AG20443 (cell line): ENCODE data around the gene AVEN.
"Not testable (repeated sequence)": the region's sequence is repeated elsewhere in the genome, so short reads cannot be mapped to it uniquely, and the experiment has no call there.

Experiments
- DNase-seq: peaks from one replicate; pipeline ENCODE4 v3.0.0; 2012; ENCODE audit warnings: low spot score, mixed read lengths

The AVEN gene

DNA sequence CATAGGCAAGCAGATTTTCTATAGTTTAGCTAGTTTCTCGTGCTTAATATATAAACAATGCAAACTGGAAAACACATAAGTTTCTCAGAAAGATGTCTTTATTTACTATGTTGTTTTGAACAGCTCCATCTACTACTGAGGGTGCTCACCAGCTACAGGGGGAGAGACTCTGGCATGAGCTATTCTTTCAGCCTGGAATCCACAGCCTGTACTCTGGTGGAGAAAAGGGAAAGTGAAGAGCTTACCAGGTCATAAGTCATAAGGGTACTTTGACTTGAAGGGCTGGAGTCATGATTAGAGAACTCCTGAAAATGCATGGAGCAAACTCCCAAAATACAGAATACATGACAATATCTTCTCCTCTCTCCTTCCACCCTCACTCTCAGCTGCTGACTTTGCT, 4.4 kb upstream of the AVEN start:
- DNase-seq, result no peak

DNA sequence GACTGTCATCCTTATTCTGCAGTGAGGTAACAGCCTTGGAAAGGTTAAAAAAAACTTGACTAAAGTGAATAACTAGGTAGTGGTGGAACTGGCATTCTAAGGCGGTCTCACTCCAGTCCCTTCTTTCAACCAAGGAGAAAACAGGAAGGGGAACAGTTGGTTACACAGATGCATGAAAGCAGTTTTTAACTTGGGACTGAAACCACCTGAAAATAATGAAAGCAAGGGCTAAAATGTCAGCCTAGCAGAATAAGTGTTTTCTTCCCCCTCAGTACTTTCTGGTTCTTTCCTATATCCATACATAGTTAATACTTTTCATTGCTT, 748 bp upstream of the AVEN start:
- no peak for DNase-seq

DNA sequence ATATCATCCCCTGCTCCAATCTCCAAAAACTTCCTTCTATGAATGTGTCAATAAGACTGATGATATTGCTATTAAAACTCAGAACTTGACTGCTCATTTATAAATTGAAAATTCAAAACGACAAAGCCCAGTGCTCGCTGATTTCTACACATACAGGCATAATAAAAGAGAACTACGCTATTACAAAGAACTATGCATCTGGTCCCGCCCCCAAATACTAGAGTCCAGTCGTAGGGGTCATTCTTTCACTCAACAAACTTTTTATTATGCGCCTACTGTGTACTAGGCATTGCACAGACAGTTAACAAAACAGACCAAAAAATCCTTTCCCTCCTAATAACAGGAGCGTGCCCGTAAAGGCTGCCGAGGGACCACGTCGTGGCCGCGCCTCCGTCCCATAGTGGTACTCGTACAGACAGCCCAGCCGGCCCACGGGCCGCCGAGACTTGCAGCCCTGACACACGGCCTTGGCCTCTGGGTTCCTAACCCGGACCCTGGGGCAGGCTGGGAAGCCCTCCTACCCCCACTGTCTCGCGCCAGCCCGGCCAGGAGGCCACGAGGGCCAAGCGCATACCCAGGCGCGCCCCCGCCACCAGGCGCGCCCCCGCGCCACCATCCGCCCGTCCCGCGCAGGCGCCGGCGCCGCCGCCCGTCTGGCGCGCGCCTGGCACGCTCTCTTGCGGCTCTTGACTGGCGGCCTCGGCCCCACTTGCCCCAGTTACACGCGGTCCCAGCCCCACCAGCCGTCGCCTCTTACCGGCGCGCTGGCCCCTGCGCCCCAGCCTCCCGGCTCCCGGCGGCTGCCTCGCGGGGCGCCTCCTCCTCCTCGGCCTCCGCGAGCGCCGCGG, 757 bp downstream of the AVEN start:
- DNase-seq, result peak; percentile 95

DNA sequence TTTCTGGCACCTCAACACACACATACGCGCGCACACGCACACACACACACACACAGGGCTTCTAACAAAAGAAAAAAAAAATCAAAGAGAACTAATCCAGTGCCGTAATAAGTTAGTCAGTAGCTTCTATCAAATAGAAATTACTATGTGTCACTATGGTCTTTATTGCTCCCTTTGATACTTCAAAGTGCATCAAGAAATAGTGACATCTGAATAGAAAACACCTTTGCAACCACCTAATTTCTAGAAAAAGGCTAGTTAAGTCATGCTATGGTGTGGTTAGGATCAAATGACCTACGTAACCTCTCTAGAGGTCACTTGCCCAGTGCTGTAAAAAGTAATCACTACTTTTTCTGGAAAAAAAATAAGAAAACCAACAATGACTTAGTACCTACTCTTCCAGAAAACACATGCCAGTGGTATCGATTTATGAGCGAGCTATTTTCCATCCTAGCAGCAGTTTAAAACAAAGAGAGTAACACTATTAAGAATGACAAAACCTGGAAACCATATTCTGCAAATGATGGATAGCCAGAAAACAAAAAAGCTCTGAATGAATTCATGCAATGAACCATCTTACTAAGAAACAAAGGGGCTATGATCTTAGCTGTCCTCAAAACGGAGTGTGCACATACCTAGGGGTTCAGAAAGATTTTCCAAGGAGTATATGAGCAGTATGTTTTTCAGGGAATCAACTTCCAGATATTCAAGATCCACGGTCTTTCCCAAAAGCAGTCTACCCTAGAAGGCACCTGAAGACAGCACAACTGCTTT, 6.8 kb downstream of the AVEN start:
- DNase-seq, result no peak

DNA sequence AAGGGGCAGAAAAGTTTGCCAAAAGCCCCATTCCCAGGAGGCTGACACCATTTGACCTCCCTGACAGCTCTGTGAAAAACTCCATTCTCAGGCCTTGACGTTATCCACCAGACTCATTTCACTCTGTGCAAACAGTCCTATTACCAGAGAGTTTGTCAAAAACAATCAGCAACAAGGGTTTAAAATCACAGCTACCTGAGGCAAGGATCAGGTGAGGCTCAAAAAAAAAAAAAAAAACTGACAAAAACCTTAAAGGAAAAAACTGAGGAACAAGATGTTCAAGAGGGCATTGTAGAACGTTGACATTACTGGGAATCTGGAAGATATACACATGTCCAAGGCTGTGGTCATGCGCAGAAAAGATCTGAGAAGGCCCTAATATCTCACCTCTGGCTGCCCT, 11.4 kb downstream of the AVEN start:
- no peak for DNase-seq

DNA sequence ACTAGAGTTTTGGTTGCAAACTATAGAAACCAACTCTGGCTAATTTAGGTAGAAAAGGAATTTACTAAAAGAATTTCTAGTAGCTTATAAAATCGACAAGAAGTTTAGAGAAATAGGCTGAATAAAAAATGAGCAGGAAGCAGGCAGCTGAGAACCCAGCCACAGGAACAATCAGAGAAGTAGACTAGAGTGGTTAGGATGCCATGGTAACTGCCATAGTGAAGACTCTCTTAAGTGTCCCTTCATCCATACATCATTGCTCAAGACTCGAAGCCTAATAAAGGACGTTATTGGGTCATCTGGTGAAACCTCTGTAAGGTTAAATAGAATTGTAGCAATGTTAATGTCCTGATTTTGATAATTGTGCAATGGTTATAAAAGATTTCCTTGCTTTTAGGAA, 13.8 kb downstream of the AVEN start:
- no peak for DNase-seq

DNA sequence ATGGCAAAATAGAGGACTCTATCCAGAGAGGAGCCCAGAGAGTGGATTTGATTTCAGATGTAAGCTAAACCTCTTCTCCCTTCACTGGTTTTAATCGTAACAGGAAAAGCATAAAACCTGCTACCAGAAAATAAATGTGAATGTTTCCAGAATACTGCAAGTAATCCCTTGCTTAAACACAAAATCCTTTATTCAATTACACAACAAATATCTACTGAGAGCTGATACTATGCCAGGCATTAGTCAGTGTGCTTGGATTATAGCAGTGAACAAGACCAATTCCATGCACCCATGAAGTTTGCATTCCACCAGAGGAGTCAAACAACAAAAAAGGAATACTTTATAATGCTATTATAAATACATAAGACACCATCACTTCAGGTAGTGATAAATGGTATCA, 15.1 kb downstream of the AVEN start:
- peak; percentile 34 for DNase-seq

DNA sequence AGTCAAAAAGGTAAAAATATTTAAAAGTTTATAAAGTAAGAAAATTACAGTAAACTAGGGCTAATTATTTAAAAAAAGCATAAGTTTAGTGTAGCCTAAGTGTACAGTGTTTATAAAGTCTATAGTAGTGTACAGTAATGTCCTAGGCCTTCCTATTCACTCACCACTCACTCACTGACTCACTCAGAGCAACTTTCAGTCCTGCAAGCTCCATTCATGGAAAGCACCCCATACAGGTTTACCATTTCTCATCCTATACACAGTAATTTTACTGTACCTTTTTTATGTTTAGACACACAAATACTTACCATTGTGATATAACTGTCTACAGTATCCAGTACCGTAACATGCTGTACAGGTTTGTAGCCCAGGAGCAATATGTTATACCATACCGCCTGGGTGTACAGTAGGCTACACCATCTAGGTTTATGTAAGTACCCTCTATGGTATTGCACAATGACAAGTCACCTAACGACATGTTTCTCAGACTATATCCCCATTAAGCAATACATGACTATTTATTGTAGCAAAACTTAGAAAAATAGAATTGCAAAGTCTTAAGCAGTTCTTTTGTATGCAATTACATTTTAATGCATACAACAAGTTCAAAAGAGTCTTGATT, 19.5 kb downstream of the AVEN start:
- DNase-seq, result no peak

DNA sequence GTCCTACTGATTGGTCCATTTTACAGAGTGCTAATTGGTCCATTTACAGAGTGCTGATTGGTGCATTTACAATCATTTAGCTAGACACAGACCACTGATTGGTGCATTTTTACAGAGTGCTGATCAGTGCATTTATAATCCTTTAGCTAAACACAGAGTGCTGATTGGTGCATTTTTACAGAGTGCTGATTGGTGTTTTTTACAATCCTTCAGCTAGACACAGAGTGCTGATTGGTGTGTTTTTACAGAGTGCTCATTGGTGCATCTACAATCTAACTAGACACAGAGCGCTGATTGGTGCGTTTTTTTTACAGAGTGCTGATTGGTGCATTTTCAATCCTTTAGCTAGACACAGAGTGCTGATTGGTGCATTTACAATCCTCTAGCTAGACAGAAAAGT, 20.3 kb downstream of the AVEN start:
- not testable (repeated sequence) for DNase-seq

DNA sequence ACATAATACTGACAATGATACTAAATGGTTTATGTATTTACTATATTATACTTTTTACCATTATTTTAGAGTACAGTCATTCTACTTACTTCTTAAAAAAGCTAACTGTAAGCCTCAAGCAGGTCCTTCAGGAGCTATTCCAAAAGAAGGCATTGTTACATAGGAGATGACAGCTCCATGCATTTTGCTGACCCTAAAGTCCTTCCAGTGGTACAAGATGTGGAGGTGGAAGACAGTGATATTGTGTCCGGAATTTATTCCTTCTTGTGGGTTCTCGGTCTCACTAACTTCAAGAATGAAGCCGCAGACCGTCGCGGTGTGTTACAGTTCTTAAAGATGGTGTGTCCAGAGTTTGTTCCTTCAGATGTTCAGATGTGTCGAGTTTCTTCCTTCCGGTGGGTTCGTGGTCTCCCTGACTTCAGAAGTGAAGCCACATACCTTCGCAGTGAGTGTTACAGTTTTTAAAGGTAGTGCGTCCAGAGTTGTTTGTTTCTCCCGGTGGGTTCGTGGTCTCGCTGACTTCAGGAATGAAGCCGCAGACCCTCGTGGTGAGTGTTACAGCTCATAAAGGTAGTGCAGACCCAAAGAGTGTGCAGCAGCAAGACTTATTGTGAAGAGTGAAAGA, 20.9 kb downstream of the AVEN start:
- DNase-seq, result no peak

DNA sequence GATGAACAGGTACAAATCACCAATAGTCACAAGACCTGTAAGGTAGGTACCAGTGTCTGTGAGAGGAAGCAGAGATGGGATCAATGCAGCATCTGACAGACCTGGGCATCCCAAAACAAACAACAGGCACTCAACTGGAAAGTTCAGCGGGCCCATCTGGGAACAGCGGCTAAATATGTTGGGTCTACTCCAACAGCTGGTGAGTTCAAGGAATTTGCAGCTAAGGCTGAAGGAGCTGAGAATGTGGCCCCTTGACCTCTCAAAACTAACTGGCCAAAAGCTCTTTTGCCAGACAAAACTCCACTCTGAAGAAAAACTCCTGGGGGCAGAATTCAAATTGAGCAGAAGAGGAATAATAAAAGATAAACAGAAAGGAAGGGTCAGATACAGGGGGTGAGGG, 24.4 kb downstream of the AVEN start:
- no peak for DNase-seq

DNA sequence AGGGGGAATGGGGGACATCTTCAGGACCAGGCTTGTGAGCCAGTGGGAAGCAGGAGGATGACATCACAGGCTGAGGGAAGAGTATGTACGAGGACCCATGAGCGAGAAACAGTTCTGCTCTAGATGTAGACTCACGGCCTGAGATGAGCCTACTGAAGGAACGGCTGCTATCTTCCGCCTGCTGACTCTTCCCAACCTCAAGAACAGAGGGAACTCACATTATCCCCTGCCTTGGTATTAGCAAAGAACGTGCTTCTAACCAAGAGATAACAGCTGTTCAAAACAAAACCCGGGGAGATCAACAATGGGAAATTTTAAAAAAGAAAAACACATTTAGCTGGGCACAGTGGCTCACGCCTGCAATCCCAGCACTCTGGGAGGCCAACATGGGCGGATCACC, 25.3 kb downstream of the AVEN start:
- DNase-seq, result no peak

DNA sequence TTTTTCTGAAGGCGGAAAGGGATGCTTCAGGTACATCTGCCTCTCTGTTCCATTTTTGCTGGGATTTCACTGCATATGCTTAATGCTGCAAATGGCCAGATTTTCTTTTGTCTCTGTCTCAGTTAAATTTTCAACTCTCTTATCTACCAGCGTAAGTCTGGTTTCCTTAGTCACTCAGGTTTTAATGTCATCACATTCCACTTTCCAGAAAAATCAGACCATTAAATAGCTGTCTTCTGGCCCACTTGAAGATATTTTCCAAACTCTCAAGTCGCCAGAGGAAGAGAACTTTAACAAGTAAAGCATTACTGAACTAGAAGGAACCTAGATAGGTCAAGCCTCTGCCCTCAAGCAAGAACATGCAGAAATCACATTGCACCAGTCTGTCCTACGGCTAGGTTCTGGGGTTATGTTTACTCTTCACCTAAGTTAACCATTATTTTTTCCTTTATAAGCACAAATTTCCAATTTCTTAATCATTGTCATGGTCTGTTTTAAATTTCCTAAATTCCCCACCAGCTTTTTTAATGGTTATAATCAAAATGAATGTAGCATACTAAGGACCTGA, 26.5 kb downstream of the AVEN start:
- no peak for DNase-seq

DNA sequence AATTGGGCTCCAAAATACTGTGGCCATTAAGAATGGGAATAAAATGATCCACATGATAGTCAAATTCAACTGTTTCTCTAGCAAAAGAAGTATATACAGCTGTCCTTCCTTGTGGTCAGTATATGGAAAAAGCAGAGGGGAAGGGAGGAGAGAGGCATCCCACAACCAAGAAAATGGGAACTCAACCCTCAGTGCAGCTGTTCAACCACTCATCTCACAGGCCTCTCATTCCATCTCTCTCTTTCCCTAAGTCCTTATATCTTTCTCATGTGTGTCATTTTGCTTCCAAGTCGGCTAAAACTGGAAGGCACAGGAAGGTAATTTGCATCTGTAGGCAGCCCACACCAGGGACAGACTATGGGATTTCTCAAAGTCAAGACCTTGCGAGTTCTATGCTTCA, 27.5 kb downstream of the AVEN start:
- DNase-seq, result no peak

DNA sequence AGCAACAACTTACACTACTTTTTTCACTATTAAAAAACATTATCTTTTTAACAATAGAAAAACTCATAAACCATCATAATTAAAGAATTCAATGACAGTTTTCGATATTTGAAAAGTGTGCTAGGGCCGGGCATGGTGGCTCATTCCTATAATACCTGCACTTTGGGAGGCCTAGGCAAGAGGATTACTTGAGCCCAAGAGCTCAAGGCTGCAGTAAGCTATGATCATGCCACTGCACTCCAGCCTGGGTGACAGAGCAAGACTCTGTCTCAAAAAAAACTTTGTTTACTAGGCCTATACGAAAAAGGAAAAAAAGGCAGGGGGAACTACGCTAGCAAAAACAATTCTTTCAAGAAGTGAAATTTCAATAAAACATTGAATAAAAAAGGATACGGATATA, 28.1 kb downstream of the AVEN start:
- DNase-seq, result no peak

DNA sequence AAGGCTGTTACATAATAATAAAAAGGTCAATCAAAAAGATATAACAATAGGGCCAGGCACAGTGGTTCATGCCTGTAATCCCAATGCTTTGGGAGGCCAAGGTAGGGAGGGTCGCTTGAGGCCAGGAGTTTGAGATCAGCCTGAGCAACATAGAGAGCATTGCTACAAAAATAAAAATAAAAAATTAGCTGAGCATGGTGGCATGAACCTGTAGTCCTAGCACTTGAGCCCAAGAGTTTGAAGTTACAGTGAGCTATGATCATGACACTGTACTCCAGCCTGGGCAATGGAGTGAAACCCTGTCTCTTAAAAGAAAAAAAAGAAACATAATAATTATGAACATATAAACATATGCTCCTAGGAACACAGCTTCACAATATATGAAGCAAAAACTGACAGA, 29.3 kb downstream of the AVEN start:
- DNase-seq, result no peak

DNA sequence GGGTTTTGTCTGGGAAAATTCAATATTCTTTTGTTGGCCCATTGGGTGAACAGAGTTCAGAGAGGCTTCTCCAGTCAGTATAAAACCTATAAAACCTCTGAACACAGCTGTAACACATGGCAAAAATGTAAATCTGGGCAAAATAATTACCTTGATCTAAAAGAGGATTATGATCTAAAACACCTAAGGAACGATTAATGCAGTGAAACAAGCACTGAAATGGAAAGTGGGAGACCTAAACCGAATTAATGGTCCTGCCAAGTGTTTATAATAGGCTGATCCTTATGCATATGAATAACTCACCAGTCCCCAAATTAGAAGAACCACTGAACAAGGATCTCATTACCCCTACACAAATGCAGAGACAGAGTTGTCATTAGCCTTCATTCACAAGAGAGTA, 32.6 kb downstream of the AVEN start:
- no peak for DNase-seq

DNA sequence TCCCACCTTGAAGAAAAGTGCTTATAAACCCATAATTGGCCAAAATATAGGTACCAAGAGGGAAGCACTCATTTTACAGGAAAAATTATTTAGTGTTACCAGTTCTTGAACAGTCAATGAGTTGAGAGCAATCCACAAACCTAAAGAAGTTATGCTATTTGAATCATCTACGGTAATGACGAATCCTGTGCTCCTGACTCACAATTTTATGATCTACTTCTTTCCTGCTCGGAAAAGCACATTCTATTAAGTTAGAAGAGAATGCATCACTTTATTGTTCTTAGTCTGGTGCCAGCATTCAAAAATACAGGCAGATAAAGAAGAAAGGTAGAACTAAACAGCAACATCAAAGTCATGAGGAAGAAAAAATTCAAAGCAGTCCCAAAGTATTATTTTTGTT, 37.5 kb downstream of the AVEN start:
- no peak for DNase-seq

DNA sequence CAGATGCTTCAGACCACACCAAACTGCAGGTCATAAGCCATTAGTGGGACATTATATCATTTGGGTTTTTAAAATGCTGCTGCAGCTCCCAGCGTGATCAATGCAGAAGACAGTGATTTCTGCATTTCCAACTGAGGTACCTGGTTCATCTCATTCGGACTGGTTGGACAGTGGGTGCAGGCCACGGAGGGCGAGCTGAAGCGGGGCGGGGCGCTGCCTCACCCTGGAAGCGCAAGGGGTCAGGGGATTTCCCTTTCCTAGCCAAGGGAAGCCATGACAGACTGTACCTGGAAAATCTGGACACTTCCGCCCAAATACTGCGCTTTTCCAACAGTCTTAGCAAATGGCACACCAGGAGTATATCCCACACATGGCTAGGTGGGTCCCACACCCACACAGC, 43.3 kb downstream of the AVEN start:
- not testable (repeated sequence) for DNase-seq

DNA sequence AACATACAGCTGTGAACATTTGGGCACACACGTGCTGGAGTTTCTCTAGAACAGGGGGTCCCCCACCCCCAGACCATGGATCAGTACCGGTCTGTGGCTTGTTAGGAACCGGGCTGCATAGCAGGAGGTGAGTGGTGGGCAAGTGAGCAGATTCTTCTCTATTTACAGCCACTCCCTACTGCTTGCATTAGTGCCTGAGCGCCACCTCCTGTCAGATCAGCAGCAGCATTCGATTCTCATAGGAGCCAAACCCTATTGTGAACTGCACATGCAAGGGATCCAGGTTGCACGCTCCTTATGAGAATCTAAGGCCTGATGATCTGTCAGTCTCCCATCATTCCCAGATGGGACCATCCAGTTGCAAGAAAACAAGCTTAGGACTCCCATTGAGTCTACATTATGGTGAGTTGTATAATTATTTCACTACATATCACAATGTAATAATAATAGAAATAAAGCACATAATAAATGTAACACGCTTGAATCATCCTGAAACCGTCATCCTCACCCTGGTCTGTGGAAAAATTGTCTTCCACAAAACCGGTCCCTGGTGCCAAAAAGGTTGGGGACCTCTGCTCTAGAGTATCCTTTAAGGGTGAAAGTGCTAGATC, 44.9 kb downstream of the AVEN start:
- no peak for DNase-seq

DNA sequence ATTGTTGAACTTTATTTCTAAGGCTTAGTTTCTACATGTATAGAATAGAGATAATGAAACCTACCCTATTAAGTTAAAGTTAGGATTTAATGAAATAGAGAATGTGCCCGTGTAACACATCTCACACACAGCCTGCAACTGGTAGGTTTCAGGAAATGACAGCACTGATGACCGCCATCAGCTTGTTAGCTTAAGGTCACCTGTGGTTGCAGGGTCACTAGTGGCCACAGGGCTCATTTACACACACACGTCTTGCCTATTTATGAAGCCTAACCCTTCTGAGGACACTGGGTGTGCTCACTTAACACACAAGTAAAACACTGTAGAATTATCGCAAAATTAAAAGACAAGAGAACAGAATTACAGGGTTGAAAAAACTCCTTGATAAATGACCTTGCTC, 50.6 kb downstream of the AVEN start:
- DNase-seq, result no peak

DNA sequence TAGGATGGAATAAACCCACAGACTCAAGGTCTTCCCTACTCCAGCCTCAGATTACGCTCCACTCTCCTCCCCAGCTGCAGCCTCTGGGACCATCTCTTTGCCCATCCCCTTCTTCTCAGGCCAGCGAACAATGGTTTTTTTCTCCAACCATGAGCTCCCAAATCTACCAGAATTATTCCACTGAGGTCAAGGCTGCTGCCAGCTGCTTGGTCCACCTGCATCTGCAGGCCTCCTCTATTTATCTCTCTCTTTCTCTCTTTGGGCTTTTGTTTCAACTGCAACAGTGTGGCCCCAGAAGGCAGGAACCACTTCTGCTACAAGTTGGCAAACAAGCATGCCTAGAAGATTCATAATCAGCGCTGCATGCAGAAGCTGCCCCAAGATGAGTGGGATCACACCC, 51.6 kb downstream of the AVEN start:
- no peak for DNase-seq
